Glutamatergic neuron (in vitro differentiated cells): Measurements from ENCODE around the gene ATF6. TPM values are rescaled to one million over a fixed set of nuclear protein-coding genes. Genes with fewer than 3 reads are reported as not detected.

Source experiments
- DNase-seq: peaks from one replicate; pipeline ENCODE4 v3.0.0; 2022
- H3K27ac Mint-ChIP-seq: one replicate; pipeline ENCODE4 v1.8.0; 2020; ENCODE audit warnings: mild to moderate bottlenecking, mixed read lengths, inconsistent platforms; ENCODE audit not compliant: unreplicated experiment
- H3K27me3 Mint-ChIP-seq: one replicate; pipeline ENCODE4 v1.8.0; 2020; ENCODE audit warnings: mild to moderate bottlenecking, moderate library complexity, mixed read lengths, inconsistent platforms; ENCODE audit not compliant: unreplicated experiment
- H3K36me3 Mint-ChIP-seq: one replicate; pipeline ENCODE4 v1.8.0; 2020; ENCODE audit warnings: mild to moderate bottlenecking, mixed read lengths, inconsistent platforms; ENCODE audit not compliant: unreplicated experiment
- H3K4me1 Mint-ChIP-seq: one replicate; pipeline ENCODE4 v1.8.0; 2020; ENCODE audit warnings: mild to moderate bottlenecking, low read depth, mixed read lengths, inconsistent platforms; ENCODE audit not compliant: unreplicated experiment
- H3K4me3 Mint-ChIP-seq: one replicate; pipeline ENCODE4 v1.8.0; 2020; ENCODE audit warnings: mild to moderate bottlenecking, mixed read lengths, inconsistent platforms; ENCODE audit not compliant: unreplicated experiment
- H3K9me3 Mint-ChIP-seq: one replicate; pipeline ENCODE4 v1.8.0; 2020; ENCODE audit warnings: mild to moderate bottlenecking, moderate library complexity, mixed read lengths, inconsistent platforms; ENCODE audit not compliant: unreplicated experiment
- CTCF ChIP-seq: fragments of 200-600 bp; sonication (generic); IDR thresholded peaks from one replicate; pipeline ENCODE4 v1.5.0; 2021; ENCODE audit not compliant: partially characterized antibody, unreplicated experiment
- total RNA-seq: library from RNA; stranded (reverse); fragmentation: NEBNext Ultra II Directional; extraction: Animal tissue kit (Norgen Biotek cat#: 25700); gene quantifications from one replicate; pipeline ENCODE4 v1.2.1, GENCODE V29; 2021; ENCODE audit not compliant: unreplicated experiment

Gene ATF6
- total RNA-seq, 1 donor from 2014 or later = 29.3 TPM

- Mint-ChIP-seq H3K27me3 (no peaks in the 10 kb centered on the region), H3K4me1 (peaks cover 6% of the 10 kb centered on the region), H3K36me3 (no peaks in the 10 kb centered on the region), H3K27ac (no peak overlapping the region), H3K9me3 (no peaks in the 10 kb centered on the region), H3K4me3 (no peak overlapping the region)
- no peak for DNase-seq
- TF ChIP-seq CTCF = no peak
Observed at GRCh38 chr1:161936786-161937185, 170.7 kb downstream of the ATF6 start.

GRCh38 chr1:161940866-161941591 lies 174.9 kb downstream of the ATF6 start:
- no peak overlapping the region for H3K27ac Mint-ChIP-seq
- no peak for DNase-seq
- H3K36me3 Mint-ChIP-seq = no peaks in the 10 kb centered on the region
- peaks cover 18% of the 10 kb centered on the region for H3K4me1 Mint-ChIP-seq
- no peak for TF ChIP-seq CTCF
- H3K27me3 Mint-ChIP-seq = no peaks in the 10 kb centered on the region
- no peak overlapping the region for H3K4me3 Mint-ChIP-seq
- no peaks in the 10 kb centered on the region for H3K9me3 Mint-ChIP-seq

- peaks cover 23% of the 10 kb centered on the region for H3K4me1 Mint-ChIP-seq
- H3K27me3 Mint-ChIP-seq = no peaks in the 10 kb centered on the region
- H3K27ac Mint-ChIP-seq = no peak overlapping the region
Observed at GRCh38 chr1:161941726-161942436, 175.8 kb downstream of the ATF6 start.

GRCh38 chr1:161943737-161944136 lies 177.6 kb downstream of the ATF6 start:
- no peak for DNase-seq
- H3K9me3 Mint-ChIP-seq = no peaks in the 10 kb centered on the region
- H3K27me3 Mint-ChIP-seq = no peaks in the 10 kb centered on the region
- no peak for TF ChIP-seq CTCF
- no peak overlapping the region for H3K4me3 Mint-ChIP-seq
- no peaks in the 10 kb centered on the region for H3K36me3 Mint-ChIP-seq
- no peak overlapping the region for H3K27ac Mint-ChIP-seq
- peaks cover 24% of the 10 kb centered on the region for H3K4me1 Mint-ChIP-seq

More at GRCh38 chr1:161941726-161942436, 175.8 kb downstream of the ATF6 start:
- TF ChIP-seq CTCF = no peak
- no peak overlapping the region for H3K4me3 Mint-ChIP-seq
- H3K36me3 Mint-ChIP-seq = no peaks in the 10 kb centered on the region
- no peak for DNase-seq
- no peaks in the 10 kb centered on the region for H3K9me3 Mint-ChIP-seq

- no peaks in the 10 kb centered on the region for H3K36me3 Mint-ChIP-seq
- H3K9me3 Mint-ChIP-seq = no peaks in the 10 kb centered on the region
- H3K4me1 Mint-ChIP-seq = peaks cover 24% of the 10 kb centered on the region
- no peak for TF ChIP-seq CTCF
- no peak overlapping the region for H3K4me3 Mint-ChIP-seq
- no peaks in the 10 kb centered on the region for H3K27me3 Mint-ChIP-seq
- DNase-seq = no peak
- no peak overlapping the region for H3K27ac Mint-ChIP-seq
Observed at GRCh38 chr1:161944381-161944780, 178.3 kb downstream of the ATF6 start.
